Loucy (cell line): ENCODE results near the gene GSK3B.

Experiments
- H2AFZ ChIP-seq: fragments of 200-600 bp; sonication (generic); 2 replicates; pipeline ENCODE4 v1.6.0; 2016; ENCODE audit warnings: antibody characterized with exemption, mild to moderate bottlenecking, low read length, moderate library complexity
- H3F3A ChIP-seq: fragments of 200-600 bp; 2 replicates; pipeline ENCODE4 v1.6.0; 2016; ENCODE audit warnings: antibody characterized with exemption, low read depth, mild to moderate bottlenecking
- H3K27me3 ChIP-seq: fragments of 200-600 bp; sonication (generic); 2 replicates; pipeline ENCODE4 v1.6.1; 2014; ENCODE audit warnings: low read length, mild to moderate bottlenecking; ENCODE audit not compliant: insufficient read depth, poor library complexity, severe bottlenecking
- H3K36me3 ChIP-seq: fragments of 200-600 bp; sonication (generic); 2 replicates; pipeline ENCODE4 v1.6.1; 2016; ENCODE audit warnings: low read length; ENCODE audit not compliant: insufficient read depth
- H3K4me1 ChIP-seq: fragments of 200-600 bp; sonication (generic); 2 replicates; pipeline ENCODE4 v1.5.1; 2014; ENCODE audit warnings: low read length, mild to moderate bottlenecking; ENCODE audit not compliant: insufficient read depth, poor library complexity, severe bottlenecking
- H3K4me2 ChIP-seq: fragments of 200-600 bp; sonication (generic); 2 replicates; pipeline ENCODE4 v1.6.0; 2014; ENCODE audit warnings: antibody characterized with exemption, low read length, low read depth, mild to moderate bottlenecking; ENCODE audit not compliant: poor library complexity, severe bottlenecking
- H3K4me3 ChIP-seq: fragments of 200-600 bp; sonication (generic); 2 replicates; pipeline ENCODE4 v1.5.1; 2014; ENCODE audit warnings: low read length, mild to moderate bottlenecking, mixed read lengths; ENCODE audit not compliant: poor library complexity, severe bottlenecking
- H3K79me2 ChIP-seq: fragments of 200-600 bp; sonication (generic); 2 replicates; pipeline ENCODE4 v1.6.1; 2014; ENCODE audit warnings: low read length; ENCODE audit not compliant: insufficient read depth
- H3K9ac ChIP-seq: fragments of 200-600 bp; sonication (generic); 2 replicates; pipeline ENCODE4 v1.6.0; 2014; ENCODE audit warnings: mild to moderate bottlenecking, low read depth, low read length, moderate library complexity; ENCODE audit not compliant: poor library complexity, severe bottlenecking
- H3K9me2 ChIP-seq: fragments of 200-600 bp; sonication (generic); replicated peaks from 2 replicates; pipeline ENCODE4 v1.6.1; 2016; ENCODE audit warnings: low read depth, low read length, mixed read lengths
- H3K9me3 ChIP-seq: fragments of 200-600 bp; sonication (generic); 2 replicates; pipeline ENCODE4 v1.6.1; 2014; ENCODE audit warnings: mild to moderate bottlenecking, antibody characterized with exemption, low read length, low read depth; ENCODE audit not compliant: insufficient read depth
- H4K20me1 ChIP-seq: fragments of 200-600 bp; sonication (generic); 2 replicates; pipeline ENCODE4 v1.6.0; 2014; ENCODE audit warnings: antibody characterized with exemption, low read length, mild to moderate bottlenecking; ENCODE audit not compliant: insufficient read depth, poor library complexity, severe bottlenecking
- EZH2phosphoT487 ChIP-seq: fragments of 200-600 bp; IDR thresholded peaks from 2 replicates; pipeline ENCODE4 v1.6.1; 2018; ENCODE audit warnings: antibody characterized with exemption, mild to moderate bottlenecking, moderate library complexity, borderline replicate concordance
- TF ChIP-seq, protein P1 (sequence below): fragments of 200-600 bp; sonication (generic); conservative IDR thresholded peaks from 2 replicates; pipeline ENCODE4 v1.5.1; 2014; ENCODE audit warnings: mild to moderate bottlenecking, antibody characterized with exemption, low read length

The GSK3B gene

DNA sequence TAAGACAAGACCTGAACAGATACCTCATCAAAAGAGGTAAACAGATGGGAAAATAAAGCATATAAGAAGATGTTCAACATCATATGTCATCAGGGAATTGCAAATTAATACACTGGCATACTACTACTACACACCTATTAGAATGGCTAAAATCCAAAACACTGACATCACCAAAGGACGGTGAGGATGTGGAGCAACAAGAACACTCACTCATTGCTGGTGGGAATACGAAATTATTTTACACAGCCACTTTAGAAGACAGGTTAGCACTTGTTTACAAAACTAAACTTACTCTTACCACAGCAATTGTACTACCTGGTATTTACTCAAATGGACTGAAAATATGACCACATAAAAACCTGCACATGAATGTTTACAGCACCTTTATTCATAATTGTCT lies 119.6 kb downstream of the GSK3B start:
- no peak overlapping the region for H3K9ac ChIP-seq
- no peak overlapping the region for H3K4me2 ChIP-seq
- no peaks in the 10 kb centered on the region for H3K4me1 ChIP-seq
- 0 out of 2 replicates have a peak, but pooled peaks cover 4% of the 10 kb centered on the region for H3K9me3 ChIP-seq
- no peaks in the 10 kb centered on the region for H3F3A ChIP-seq
- peaks cover 96% of the 10 kb centered on the region for H3K79me2 ChIP-seq
- no peaks in the 10 kb centered on the region for H3K27me3 ChIP-seq
- TF ChIP-seq EZH2phosphoT487 = no peak
- TF ChIP-seq, protein P1, sequence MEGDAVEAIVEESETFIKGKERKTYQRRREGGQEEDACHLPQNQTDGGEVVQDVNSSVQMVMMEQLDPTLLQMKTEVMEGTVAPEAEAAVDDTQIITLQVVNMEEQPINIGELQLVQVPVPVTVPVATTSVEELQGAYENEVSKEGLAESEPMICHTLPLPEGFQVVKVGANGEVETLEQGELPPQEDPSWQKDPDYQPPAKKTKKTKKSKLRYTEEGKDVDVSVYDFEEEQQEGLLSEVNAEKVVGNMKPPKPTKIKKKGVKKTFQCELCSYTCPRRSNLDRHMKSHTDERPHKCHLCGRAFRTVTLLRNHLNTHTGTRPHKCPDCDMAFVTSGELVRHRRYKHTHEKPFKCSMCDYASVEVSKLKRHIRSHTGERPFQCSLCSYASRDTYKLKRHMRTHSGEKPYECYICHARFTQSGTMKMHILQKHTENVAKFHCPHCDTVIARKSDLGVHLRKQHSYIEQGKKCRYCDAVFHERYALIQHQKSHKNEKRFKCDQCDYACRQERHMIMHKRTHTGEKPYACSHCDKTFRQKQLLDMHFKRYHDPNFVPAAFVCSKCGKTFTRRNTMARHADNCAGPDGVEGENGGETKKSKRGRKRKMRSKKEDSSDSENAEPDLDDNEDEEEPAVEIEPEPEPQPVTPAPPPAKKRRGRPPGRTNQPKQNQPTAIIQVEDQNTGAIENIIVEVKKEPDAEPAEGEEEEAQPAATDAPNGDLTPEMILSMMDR = no peak
- H4K20me1 ChIP-seq = peaks cover 76% of the 10 kb centered on the region
- no peak overlapping the region for H3K4me3 ChIP-seq
- no peak overlapping the region for H2AFZ ChIP-seq
- H3K36me3 ChIP-seq = peaks cover 3% of the 10 kb centered on the region; the same call in 1 of the 2 replicates
- no peaks in the 10 kb centered on the region for H3K9me2 ChIP-seq

DNA sequence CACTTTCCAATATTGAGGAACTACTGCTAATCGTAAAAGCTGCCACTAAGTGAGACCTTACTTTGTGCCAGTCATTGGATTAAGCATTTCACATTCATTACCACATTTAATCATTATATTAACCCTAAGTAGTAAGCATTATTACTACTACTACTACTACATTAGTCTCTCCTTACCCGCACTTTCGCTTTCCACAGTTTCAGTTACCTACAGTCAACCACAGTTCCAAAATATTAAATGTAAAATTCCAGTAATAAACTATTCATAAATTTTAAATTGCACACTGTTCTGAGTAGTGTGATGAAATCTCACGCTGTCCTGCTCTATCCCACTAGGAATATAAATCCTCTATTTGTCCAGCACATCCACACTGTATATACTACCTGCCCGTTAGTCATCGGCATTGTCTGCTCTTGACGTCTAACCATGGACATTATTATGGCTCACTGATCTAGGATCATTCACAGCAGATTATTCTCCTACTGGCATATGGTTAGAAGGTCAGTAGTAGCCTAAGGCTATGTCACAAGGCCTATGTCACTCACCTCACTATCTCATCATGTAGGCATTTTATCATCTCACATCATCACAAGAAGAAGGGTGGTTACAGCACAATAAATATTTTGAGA lies 121.1 kb downstream of the GSK3B start:
- no peak overlapping the region for H2AFZ ChIP-seq
- 0 out of 2 replicates have a peak, but pooled peaks cover 4% of the 10 kb centered on the region for H3K9me3 ChIP-seq
- H4K20me1 ChIP-seq = peaks cover 78% of the 10 kb centered on the region
- H3K36me3 ChIP-seq = 0 out of 2 replicates have a peak, but pooled peaks cover 3% of the 10 kb centered on the region
- H3K27me3 ChIP-seq = no peaks in the 10 kb centered on the region
- no peaks in the 10 kb centered on the region for H3K9me2 ChIP-seq
- no peak overlapping the region for H3K9ac ChIP-seq
- no peaks in the 10 kb centered on the region for H3F3A ChIP-seq
- TF ChIP-seq, protein P1 = no peak
- TF ChIP-seq EZH2phosphoT487 = no peak
- H3K79me2 ChIP-seq = peaks cover 96% of the 10 kb centered on the region
- H3K4me3 ChIP-seq = no peak overlapping the region
- H3K4me1 ChIP-seq = no peaks in the 10 kb centered on the region
- no peak overlapping the region for H3K4me2 ChIP-seq

DNA sequence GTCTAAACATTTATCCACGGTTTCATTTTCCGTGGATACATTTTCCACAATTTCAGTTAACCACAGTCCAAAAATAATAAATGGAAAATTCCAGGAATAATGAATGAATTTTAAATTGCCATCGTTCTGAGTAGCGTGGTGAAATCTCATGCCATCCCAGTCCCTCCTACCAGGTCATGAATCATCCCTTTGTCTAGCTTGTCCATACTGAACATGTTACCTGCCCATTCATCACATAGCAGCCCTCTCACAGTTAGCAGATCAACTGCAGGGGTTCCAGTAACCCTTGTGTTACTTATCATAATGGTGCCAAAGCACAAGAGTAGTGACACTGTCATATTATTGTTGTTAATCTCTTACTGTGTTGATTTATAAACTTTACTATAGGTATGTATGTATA lies 124.5 kb downstream of the GSK3B start:
- no peaks in the 10 kb centered on the region for H3K36me3 ChIP-seq
- H3K79me2 ChIP-seq = peaks cover 93% of the 10 kb centered on the region
- H3K9me2 ChIP-seq = no peaks in the 10 kb centered on the region
- no peak overlapping the region for H3K4me3 ChIP-seq
- no peaks in the 10 kb centered on the region for H3K9me3 ChIP-seq
- no peak overlapping the region for H2AFZ ChIP-seq
- no peaks in the 10 kb centered on the region for H3K27me3 ChIP-seq
- H3K4me1 ChIP-seq = no peaks in the 10 kb centered on the region
- no peak for TF ChIP-seq EZH2phosphoT487
- TF ChIP-seq, protein P1 = no peak
- peaks cover 73% of the 10 kb centered on the region for H4K20me1 ChIP-seq
- no peaks in the 10 kb centered on the region for H3F3A ChIP-seq
- no peak overlapping the region for H3K4me2 ChIP-seq
- H3K9ac ChIP-seq = no peak overlapping the region
